ENCODE results near the gene ZNF593OS.

GRCh38 chr1:26171084-26172072 is at the start of gene ZNF593OS:
- TF ChIP-seq CTCF (IDR thresholded peaks at IDR 0.05; ENCODE audit: control extremely low read depth in 1 of 3, insufficient read depth in 1 of 3, low read depth in 1 of 3, low read length in 3 of 3): no peak
- TF ChIP-seq SAP30 (IDR thresholded peaks at IDR 0.05; ENCODE audit: insufficient read depth, insufficient replicate concordance, low read length): no peak
- no peak for TF ChIP-seq EGR1 (IDR thresholded peaks at IDR 0.05; ENCODE audit: borderline replicate concordance, low read depth, low read length)
- no peak for TF ChIP-seq BRCA1 (IDR thresholded peaks at IDR 0.05; ENCODE audit: low read depth, low read length)
- no peak for TF ChIP-seq RAD21 (IDR thresholded peaks at IDR 0.05 in 1 of 2, conservative IDR thresholded peaks at IDR 0.05 in 1 of 2; ENCODE audit: low read depth in 2 of 2, low read length in 2 of 2)
- TF ChIP-seq EZH2 (IDR thresholded peaks at IDR 0.05; ENCODE audit: low read depth, low read length, severe bottlenecking): no peak
- no peak for TF ChIP-seq RFX5 (IDR thresholded peaks at IDR 0.05; ENCODE audit: borderline replicate concordance, low read depth, low read length)
- TF ChIP-seq KDM1A (IDR thresholded peaks at IDR 0.05; ENCODE audit: borderline replicate concordance, low read length): no peak
- no peak for TF ChIP-seq POLR2A (IDR thresholded peaks at IDR 0.05; ENCODE audit: control extremely low read depth in 1 of 2, low read depth in 2 of 2, low read length in 2 of 2)
- TF ChIP-seq EP300 (IDR thresholded peaks at IDR 0.05; ENCODE audit: borderline replicate concordance in 1 of 2, low read depth in 2 of 2, low read length in 2 of 2): no peak
- no peak for TF ChIP-seq TCF12 (IDR thresholded peaks at IDR 0.05; ENCODE audit: low read depth, low read length)
- TF ChIP-seq ATF2 (IDR thresholded peaks at IDR 0.05; ENCODE audit: low read length): no peak

Data from H1 (cell line).